H9 (cell line): ENCODE data around the gene ENC1. TPM values are rescaled to one million over a fixed set of nuclear protein-coding genes. Genes with fewer than 3 reads are reported as not detected.

Source experiments
- DNase-seq: peaks from one replicate; pipeline ENCODE4 v3.0.0-alpha.2; 2017
- H2AFZ ChIP-seq: one replicate; pipeline ENCODE4 v1.6.1; 2013; ENCODE audit warnings: mild to moderate bottlenecking, low read length, control low read depth, moderate library complexity
- H2AK5ac ChIP-seq: 2 replicates; pipeline ENCODE4 v1.6.1; 2013; ENCODE audit warnings: low read length, control low read depth, mixed read lengths; ENCODE audit not compliant: insufficient read length
- H2BK120ac ChIP-seq: one replicate; pipeline ENCODE4 v1.6.1; 2013; ENCODE audit warnings: low read depth, mild to moderate bottlenecking, low read length, control low read depth, inconsistent platforms; ENCODE audit not compliant: poor library complexity, severe bottlenecking
- H2BK12ac ChIP-seq: 2 replicates; pipeline ENCODE4 v1.6.1; 2013; ENCODE audit warnings: low read length, control low read depth, mixed read lengths, low read depth; ENCODE audit not compliant: insufficient read length
- H2BK15ac ChIP-seq: 2 replicates; pipeline ENCODE4 v1.6.1; 2013; ENCODE audit warnings: low read depth, low read length, control low read depth
- H2BK20ac ChIP-seq: one replicate; pipeline ENCODE4 v1.6.1; 2013; ENCODE audit warnings: low read depth, mild to moderate bottlenecking, low read length, control low read depth, inconsistent platforms; ENCODE audit not compliant: poor library complexity, severe bottlenecking
- H2BK5ac ChIP-seq: 2 replicates; pipeline ENCODE4 v1.6.1; 2013; ENCODE audit warnings: low read length, control low read depth, mixed read lengths; ENCODE audit not compliant: insufficient read length
- H3K14ac ChIP-seq: 2 replicates; pipeline ENCODE4 v1.6.1; 2013; ENCODE audit warnings: low read length, control low read depth; ENCODE audit not compliant: insufficient read depth
- H3K18ac ChIP-seq: 2 replicates; pipeline ENCODE4 v1.6.1; 2013; ENCODE audit warnings: low read depth, mild to moderate bottlenecking, mixed read lengths, low read length, control low read depth; ENCODE audit not compliant: insufficient read length
- H3K23ac ChIP-seq: 2 replicates; pipeline ENCODE4 v1.6.1; 2013; ENCODE audit warnings: low read length, control low read depth, mixed read lengths, low read depth; ENCODE audit not compliant: insufficient read length
- H3K23me2 ChIP-seq: 2 replicates; pipeline ENCODE4 v1.6.1; 2013; ENCODE audit warnings: low read depth, mild to moderate bottlenecking, mixed read lengths, low read length, control low read depth; ENCODE audit not compliant: insufficient read length, poor library complexity, severe bottlenecking
- H3K27ac ChIP-seq: 2 replicates; pipeline ENCODE4 v1.5.1; 2013; ENCODE audit warnings: low read length, control low read depth, mixed read lengths, low read depth; ENCODE audit not compliant: insufficient read length
- H3K27me3 ChIP-seq: 2 replicates; pipeline ENCODE4 v1.6.1; 2013; ENCODE audit warnings: low read length, control low read depth, inconsistent platforms; ENCODE audit not compliant: insufficient read depth
- H3K4ac ChIP-seq: 2 replicates; pipeline ENCODE4 v1.6.1; 2013; ENCODE audit warnings: low read depth, mild to moderate bottlenecking, control low read depth, inconsistent platforms, low read length, moderate library complexity
- H3K4me1 ChIP-seq: 2 replicates; pipeline ENCODE4 v1.6.1; 2013; ENCODE audit warnings: low read length, control low read depth, inconsistent platforms; ENCODE audit not compliant: insufficient read depth
- H3K4me2 ChIP-seq: 2 replicates; pipeline ENCODE4 v1.6.1; 2013; ENCODE audit warnings: low read length, control low read depth, mixed read lengths; ENCODE audit not compliant: insufficient read length, insufficient read depth
- H3K56ac ChIP-seq: 2 replicates; pipeline ENCODE4 v1.6.1; 2013; ENCODE audit warnings: low read depth, mild to moderate bottlenecking, mixed read lengths, low read length, control low read depth; ENCODE audit not compliant: insufficient read length
- H3K79me1 ChIP-seq: 2 replicates; pipeline ENCODE4 v1.6.1; 2013; ENCODE audit warnings: low read depth, mild to moderate bottlenecking, moderate library complexity, low read length, control low read depth, inconsistent platforms; ENCODE audit not compliant: insufficient read depth, poor library complexity, severe bottlenecking
- H3K79me2 ChIP-seq: 2 replicates; pipeline ENCODE4 v1.6.1; 2013; ENCODE audit warnings: low read length, control low read depth, inconsistent platforms; ENCODE audit not compliant: insufficient read depth
- H3K9ac ChIP-seq: 2 replicates; pipeline ENCODE4 v1.6.1; 2013; ENCODE audit warnings: low read length, control low read depth, mixed read lengths; ENCODE audit not compliant: insufficient read length; ENCODE audit errors: extremely low read depth
- H3K9me3 ChIP-seq: one replicate; pipeline ENCODE4 v1.6.1; 2013; ENCODE audit warnings: low read depth, low read length, inconsistent platforms; ENCODE audit not compliant: control insufficient read depth
- H3T11ph ChIP-seq: one replicate; pipeline ENCODE4 v1.6.1; 2013; ENCODE audit warnings: mild to moderate bottlenecking, low read length, control low read depth, inconsistent platforms
- H4K20me1 ChIP-seq: one replicate; pipeline ENCODE4 v1.6.1; 2013; ENCODE audit not compliant: control insufficient read depth, insufficient read length, insufficient read depth
- H4K5ac ChIP-seq: 2 replicates; pipeline ENCODE4 v1.6.1; 2013; ENCODE audit warnings: low read depth, mild to moderate bottlenecking, mixed read lengths, low read length, control low read depth; ENCODE audit not compliant: insufficient read length
- H4K8ac ChIP-seq: replicated peaks from 2 replicates; pipeline ENCODE4 v1.6.1; 2013; ENCODE audit warnings: low read length, control low read depth, mixed read lengths, low read depth; ENCODE audit not compliant: insufficient read length
- H4K91ac ChIP-seq: 2 replicates; pipeline ENCODE4 v1.6.1; 2013; ENCODE audit warnings: low read depth, mild to moderate bottlenecking, moderate library complexity, mixed read lengths, low read length, control low read depth; ENCODE audit not compliant: insufficient read length
- H3K27ac Mint-ChIP-seq, 3 experiments: 2 replicates in 2 of 3; 3 replicates in 1 of 3; pipeline ENCODE4 v1.8.0; 2020 to 2021; ENCODE audit warnings: mixed read lengths in 3 of 3, mild to moderate bottlenecking in 1 of 3, moderate library complexity in 1 of 3
- H3K27me3 Mint-ChIP-seq: 2 replicates; pipeline ENCODE4 v1.8.0; 2021; ENCODE audit warnings: low read depth, mild to moderate bottlenecking, moderate library complexity, mixed read lengths
- H3K36me3 Mint-ChIP-seq, 3 experiments: 2 replicates in 2 of 3; 3 replicates in 1 of 3; pipeline ENCODE4 v1.8.0; 2020 to 2021; ENCODE audit warnings: low read depth in 3 of 3, mixed read lengths in 3 of 3; ENCODE audit not compliant: insufficient read depth in 1 of 3
- H3K4me1 Mint-ChIP-seq, 2 experiments: 2 replicates each; pipeline ENCODE4 v1.8.0; 2020; ENCODE audit warnings: mixed read lengths in 2 of 2
- H3K4me3 Mint-ChIP-seq, 2 experiments: 2 replicates in 1 of 2; 3 replicates in 1 of 2; pipeline ENCODE4 v1.8.0; 2020 to 2021; ENCODE audit warnings: mild to moderate bottlenecking in 2 of 2, mixed read lengths in 2 of 2, moderate library complexity in 1 of 2
- H3K9me3 Mint-ChIP-seq, 2 experiments: 2 replicates in 1 of 2; 3 replicates in 1 of 2; pipeline ENCODE4 v1.8.0; 2020; ENCODE audit warnings: mild to moderate bottlenecking in 2 of 2, mixed read lengths in 2 of 2, moderate library complexity in 1 of 2
- WGBS: extraction: QIAGEN DNeasy Blood & Tissue Kit; methylation state at CpG from one replicate; pipeline ENCODE4 v1.1.7; 2013; ENCODE audit warnings: missing lambda C conversion rate, low lambda C conversion rate, mixed read lengths; ENCODE audit not compliant: insufficient read length; ENCODE audit errors: extremely low coverage; 5-methylcytosine and 5-hydroxymethylcytosine counted together
- total RNA-seq: library from RNA; stranded (reverse); gene quantifications from 2 replicates; pipeline ENCODE4 v1.2.1, GENCODE V29; 2021
- TF ChIP-seq, protein P1 (sequence below): fragments of 200-600 bp; sonication (generic); conservative IDR thresholded peaks from 3 replicates; pipeline ENCODE4 v1.8.0; 2021; ENCODE audit warnings: antibody characterized with exemption, mild to moderate bottlenecking

ENC1 gene
- total RNA-seq, 1 experiment from 2014 or later = 14.4 TPM

- no peak overlapping the region for H3K14ac ChIP-seq
- no peak overlapping the region for H3K18ac ChIP-seq
- H3K9me3 ChIP-seq = no peaks in the 10 kb centered on the region
- no peak overlapping the region for H2BK20ac ChIP-seq
- H2AK5ac ChIP-seq = no peak overlapping the region
- no peaks in the 10 kb centered on the region for H3K36me3 Mint-ChIP-seq
- H3K27me3 Mint-ChIP-seq = no peaks in the 10 kb centered on the region
- H3K79me2 ChIP-seq = no peaks in the 10 kb centered on the region; the same call in 1 of the 2 replicates
- no peak overlapping the region for H2BK120ac ChIP-seq
- H3K27ac ChIP-seq = no peak overlapping the region
- no peak overlapping the region for H3K27ac Mint-ChIP-seq
- H2BK15ac ChIP-seq = no peak overlapping the region
- no peak overlapping the region for H2AFZ ChIP-seq
- H4K20me1 ChIP-seq = no peaks in the 10 kb centered on the region
- H3K79me1 ChIP-seq = no peaks in the 10 kb centered on the region
- no peak overlapping the region for H3K4me3 Mint-ChIP-seq
- H2BK12ac ChIP-seq = no peak overlapping the region
- no peak for DNase-seq
- H3K4me1 Mint-ChIP-seq = peaks cover 5 to 12% of the 10 kb centered on the region in 2 experiments
- H4K8ac ChIP-seq = no peak overlapping the region
- no peak overlapping the region for H3T11ph ChIP-seq
- H3K27me3 ChIP-seq = no peaks in the 10 kb centered on the region
- H3K23ac ChIP-seq = no peak overlapping the region
- no peak overlapping the region for H3K56ac ChIP-seq
- H3K9me3 Mint-ChIP-seq = no peaks in the 10 kb centered on the region
- H3K9ac ChIP-seq = no peak overlapping the region
- H3K4ac ChIP-seq = no peak overlapping the region
- no peak overlapping the region for H4K5ac ChIP-seq
- H3K4me2 ChIP-seq = no peak overlapping the region
- H2BK5ac ChIP-seq = no peak overlapping the region
- no peaks in the 10 kb centered on the region; the same call in 1 of the 2 replicates for H3K4me1 ChIP-seq
- WGBS = no CpG with 5 or more reads among the region's 4 CpGs
- TF ChIP-seq, protein P1, sequence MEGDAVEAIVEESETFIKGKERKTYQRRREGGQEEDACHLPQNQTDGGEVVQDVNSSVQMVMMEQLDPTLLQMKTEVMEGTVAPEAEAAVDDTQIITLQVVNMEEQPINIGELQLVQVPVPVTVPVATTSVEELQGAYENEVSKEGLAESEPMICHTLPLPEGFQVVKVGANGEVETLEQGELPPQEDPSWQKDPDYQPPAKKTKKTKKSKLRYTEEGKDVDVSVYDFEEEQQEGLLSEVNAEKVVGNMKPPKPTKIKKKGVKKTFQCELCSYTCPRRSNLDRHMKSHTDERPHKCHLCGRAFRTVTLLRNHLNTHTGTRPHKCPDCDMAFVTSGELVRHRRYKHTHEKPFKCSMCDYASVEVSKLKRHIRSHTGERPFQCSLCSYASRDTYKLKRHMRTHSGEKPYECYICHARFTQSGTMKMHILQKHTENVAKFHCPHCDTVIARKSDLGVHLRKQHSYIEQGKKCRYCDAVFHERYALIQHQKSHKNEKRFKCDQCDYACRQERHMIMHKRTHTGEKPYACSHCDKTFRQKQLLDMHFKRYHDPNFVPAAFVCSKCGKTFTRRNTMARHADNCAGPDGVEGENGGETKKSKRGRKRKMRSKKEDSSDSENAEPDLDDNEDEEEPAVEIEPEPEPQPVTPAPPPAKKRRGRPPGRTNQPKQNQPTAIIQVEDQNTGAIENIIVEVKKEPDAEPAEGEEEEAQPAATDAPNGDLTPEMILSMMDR = no peak
- H4K91ac ChIP-seq = no peak overlapping the region
- no peaks in the 10 kb centered on the region for H3K23me2 ChIP-seq
These were observed 26.9 kb upstream of the ENC1 start for GRCh38 chr5:74667396-74667795.
